Adrenal gland (tissue), 5 donors: ENCODE results near the gene MET.

Experiments used
- POLR2A ChIP-seq, 2 donors: fragments of 450-650 bp; IDR thresholded peaks; one replicate each; pipeline ENCODE4 v1.6.1; 2017; ENCODE audit warnings: antibody characterized with exemption in 2 of 2, mild to moderate bottlenecking in 2 of 2, moderate library complexity in 1 of 2
- TF ChIP-seq, protein P1 (sequence below), 6 experiments: fragments of 450-650 bp in 4 of 6; fragments of 200-600 bp in 2 of 6; sonication (generic) in 1 of 6; IDR thresholded peaks; 1 replicate in 5 of 6; 2 replicates in 1 of 6; pipeline versions ENCODE4 v1.5.1 to v1.8.0; 2016 to 2021; ENCODE audit warnings: antibody characterized with exemption in 6 of 6, mild to moderate bottlenecking in 2 of 6, moderate library complexity in 1 of 6
- donor health status: DM: no; HTN: no; CAD: no.

DNA sequence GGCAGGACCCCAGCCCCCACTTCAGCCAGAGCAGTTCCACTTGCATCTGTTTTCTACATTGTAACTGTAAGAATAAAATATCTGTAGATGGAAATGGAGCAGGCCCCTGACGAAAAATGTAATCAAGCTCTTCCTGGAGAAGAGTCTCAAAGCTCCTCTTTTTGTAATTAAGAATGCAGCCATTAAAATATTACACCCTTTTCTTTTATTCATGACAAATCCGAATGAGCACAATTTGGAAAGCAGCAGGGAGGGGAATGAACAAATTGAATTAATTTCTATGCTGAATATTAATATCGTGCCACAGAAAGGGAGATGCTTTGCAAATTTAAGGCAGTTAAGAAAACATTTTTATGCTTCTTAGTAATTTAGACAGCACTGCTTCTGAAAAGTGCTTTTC is 165.6 kb downstream of the MET start:
- TF ChIP-seq POLR2A (IDR thresholded peaks at IDR 0.05), result no peak
- TF ChIP-seq, protein P1, sequence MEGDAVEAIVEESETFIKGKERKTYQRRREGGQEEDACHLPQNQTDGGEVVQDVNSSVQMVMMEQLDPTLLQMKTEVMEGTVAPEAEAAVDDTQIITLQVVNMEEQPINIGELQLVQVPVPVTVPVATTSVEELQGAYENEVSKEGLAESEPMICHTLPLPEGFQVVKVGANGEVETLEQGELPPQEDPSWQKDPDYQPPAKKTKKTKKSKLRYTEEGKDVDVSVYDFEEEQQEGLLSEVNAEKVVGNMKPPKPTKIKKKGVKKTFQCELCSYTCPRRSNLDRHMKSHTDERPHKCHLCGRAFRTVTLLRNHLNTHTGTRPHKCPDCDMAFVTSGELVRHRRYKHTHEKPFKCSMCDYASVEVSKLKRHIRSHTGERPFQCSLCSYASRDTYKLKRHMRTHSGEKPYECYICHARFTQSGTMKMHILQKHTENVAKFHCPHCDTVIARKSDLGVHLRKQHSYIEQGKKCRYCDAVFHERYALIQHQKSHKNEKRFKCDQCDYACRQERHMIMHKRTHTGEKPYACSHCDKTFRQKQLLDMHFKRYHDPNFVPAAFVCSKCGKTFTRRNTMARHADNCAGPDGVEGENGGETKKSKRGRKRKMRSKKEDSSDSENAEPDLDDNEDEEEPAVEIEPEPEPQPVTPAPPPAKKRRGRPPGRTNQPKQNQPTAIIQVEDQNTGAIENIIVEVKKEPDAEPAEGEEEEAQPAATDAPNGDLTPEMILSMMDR (IDR thresholded peaks at IDR 0.05), result no peak
